NCI-H146 (cell line): Measurements from ENCODE around the gene PPBP.

Experiments
- DNase-seq: peaks from one replicate; lab custom pipeline; 2025; lab: John Stamatoyannopoulos, UW

The PPBP gene, protein sequence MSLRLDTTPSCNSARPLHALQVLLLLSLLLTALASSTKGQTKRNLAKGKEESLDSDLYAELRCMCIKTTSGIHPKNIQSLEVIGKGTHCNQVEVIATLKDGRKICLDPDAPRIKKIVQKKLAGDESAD

DNA sequence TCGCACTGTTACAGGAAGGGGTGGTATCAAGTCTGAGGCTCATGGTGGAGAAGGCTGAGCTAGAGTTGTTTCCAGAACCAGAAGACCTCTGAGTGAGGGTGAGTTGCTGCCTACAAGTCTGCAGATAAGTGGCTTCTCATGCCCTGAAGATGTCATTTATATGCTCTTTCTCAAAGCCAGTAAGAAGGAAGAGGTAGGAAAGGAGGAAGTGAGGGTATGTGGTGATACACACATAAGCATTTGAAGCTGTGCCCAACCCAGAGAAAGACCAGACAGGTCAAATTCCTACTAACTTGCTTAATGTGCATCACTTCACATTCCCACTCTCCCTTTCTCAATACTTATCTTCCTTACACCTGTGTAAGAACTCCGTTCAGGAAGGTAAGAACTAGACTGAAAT, at the start of gene PPBP:
TSS of gene PPBP (minus strand) at position 130 of the 400 bp plus-strand sequence. CDS start at position 43, 87 bp downstream.
- no peak for DNase-seq

- no peak for DNase-seq
Observed at GRCh38 chr4:74037076-74037955, 49.3 kb upstream of the PPBP start.

DNA sequence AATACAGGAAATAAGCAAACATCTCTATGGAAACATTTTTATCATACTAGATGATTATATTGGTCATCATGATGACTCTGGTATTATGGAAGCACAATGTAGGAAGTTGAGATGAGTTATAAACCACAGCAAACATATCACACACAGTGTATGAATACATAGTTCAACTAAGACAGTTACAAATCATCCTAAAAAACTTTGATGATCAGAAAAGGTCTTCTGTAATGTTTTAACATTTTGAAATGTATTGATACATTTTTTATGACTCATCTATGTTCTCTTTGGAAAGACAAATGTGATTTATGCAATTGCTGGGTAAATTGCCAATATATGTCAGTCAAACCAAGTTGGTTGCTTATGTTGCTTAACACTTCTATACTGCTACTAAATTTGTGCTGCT, 45.7 kb upstream of the PPBP start:
- DNase-seq: no peak

GRCh38 chr4:74032064-74032463, 44.1 kb upstream of the PPBP start:
- no peak for DNase-seq

DNA sequence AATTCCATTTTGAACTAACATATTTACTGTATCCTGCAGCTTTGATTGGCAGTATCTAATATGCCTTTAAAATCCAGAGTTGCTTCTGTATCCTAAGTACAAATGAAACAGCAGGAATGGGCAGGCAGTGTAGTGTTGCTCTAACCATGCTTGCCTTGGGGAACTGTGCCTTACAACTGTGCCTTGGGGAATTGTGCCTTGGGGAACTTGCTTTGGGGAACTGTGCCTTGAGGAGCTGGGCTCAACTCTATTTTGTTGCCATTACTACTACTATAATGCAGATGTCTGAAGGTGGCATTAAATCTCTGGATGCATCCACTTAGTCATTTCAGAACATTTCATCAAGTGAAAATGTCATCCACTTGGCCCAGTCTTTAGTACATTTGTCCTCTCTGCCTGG, 43.6 kb upstream of the PPBP start:
- no peak for DNase-seq

GRCh38 chr4:74030285-74030684, 42.3 kb upstream of the PPBP start:
- no peak for DNase-seq

DNA sequence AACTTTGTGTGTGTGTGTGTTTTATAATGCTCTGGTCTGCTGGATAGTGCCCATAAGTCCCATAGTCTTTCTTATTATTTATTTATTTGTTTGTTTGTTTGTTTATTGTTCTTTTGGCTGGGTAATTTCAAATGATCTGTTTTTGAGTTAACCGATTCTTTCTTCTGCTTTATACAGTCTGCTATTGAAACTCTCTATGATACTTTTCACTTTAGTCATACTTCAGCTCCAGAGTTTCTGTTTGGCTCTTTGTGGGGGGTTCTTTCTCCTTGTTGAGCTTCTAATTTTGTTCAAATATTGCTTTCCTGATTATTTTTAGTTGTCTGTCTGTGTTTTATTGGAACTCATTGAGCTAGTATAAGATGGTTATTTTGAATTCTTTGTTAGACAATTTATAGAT, 40.5 kb upstream of the PPBP start:
- no peak for DNase-seq

GRCh38 chr4:74023709-74024108, 35.7 kb upstream of the PPBP start:
- no peak for DNase-seq

DNA sequence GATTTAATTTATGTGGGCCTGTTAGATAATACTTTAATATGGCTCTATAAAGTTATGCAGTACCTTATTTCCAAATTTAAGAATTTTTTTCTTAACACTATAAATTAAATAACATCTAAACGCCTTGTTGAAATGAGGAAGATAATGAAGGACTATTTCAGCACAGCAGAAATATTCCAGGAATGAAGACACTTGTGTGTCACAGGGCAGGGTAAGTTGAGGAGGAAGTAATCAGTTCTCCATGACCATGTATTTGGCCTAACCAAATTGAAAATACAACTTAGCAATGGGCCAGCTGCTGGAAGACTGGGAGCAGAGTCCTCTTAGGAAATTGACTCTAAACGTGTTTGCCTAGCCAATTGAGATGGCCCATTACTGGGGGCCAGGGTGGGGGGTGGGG, 33.6 kb upstream of the PPBP start:
- no peak for DNase-seq

GRCh38 chr4:74018771-74019170, 30.8 kb upstream of the PPBP start:
- DNase-seq: no peak

DNA sequence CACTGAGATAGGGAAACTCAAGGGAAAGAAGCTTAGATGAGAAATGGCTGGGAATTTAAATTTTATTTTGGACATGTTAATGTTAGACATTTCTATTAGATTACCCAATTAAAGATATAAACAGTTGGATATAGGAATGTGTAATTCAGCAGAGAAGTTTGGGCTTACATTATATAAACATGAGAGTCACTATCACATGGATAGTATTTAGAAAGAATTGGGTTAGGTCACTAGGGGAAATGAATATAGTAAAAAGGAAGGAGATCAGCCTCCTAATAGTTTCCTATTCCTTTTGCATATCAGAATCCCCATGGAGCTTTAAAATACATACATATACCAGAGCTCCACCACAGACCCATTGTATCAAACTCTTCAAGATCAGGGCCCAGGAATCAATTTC, 30.1 kb upstream of the PPBP start:
- no peak for DNase-seq

DNA sequence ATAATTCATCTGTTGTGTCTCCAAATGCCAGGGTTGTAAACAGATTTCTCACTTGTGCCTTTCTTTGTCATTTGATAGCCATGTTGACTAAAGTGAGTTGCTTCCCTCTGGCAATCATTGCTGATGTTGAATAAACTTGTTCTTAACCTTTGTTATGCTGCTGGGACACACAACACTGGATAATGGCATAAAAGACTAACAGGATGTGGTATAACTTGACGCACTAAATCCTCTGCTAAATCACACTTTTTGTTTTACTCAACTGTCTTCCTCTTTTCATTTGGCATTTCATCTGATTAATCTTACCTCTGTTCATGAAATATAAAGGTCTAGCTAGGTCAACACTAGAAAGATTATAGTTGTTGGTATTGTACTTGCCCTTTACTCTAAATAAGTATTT, 28.1 kb upstream of the PPBP start:
- no peak for DNase-seq

GRCh38 chr4:74015126-74015780, 27.3 kb upstream of the PPBP start:
- no peak for DNase-seq

GRCh38 chr4:74014332-74014731, 26.3 kb upstream of the PPBP start:
- DNase-seq: no peak

GRCh38 chr4:74013264-74013663, 25.3 kb upstream of the PPBP start:
- DNase-seq: no peak

- no peak for DNase-seq
Observed at GRCh38 chr4:74012130-74012529, 24.1 kb upstream of the PPBP start.

DNA sequence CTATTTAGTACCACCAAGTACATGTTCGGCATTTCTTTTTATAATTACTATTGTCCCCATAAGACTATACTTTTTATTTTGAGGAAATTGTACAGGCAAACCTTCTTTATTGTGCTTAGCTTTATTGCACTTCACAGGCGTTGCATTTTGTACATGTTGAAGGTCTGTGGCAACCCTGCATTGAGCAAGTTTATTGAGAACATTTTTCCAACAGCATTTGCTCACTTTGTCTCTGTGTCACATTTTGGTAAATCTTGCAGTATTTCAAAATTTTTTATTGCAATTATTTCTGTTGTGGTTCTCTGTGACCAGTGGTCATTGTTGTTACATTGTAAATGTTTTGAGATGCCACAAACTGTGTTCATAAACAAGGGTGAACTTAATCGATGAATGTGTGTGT, 21.3 kb upstream of the PPBP start:
- no peak for DNase-seq

DNA sequence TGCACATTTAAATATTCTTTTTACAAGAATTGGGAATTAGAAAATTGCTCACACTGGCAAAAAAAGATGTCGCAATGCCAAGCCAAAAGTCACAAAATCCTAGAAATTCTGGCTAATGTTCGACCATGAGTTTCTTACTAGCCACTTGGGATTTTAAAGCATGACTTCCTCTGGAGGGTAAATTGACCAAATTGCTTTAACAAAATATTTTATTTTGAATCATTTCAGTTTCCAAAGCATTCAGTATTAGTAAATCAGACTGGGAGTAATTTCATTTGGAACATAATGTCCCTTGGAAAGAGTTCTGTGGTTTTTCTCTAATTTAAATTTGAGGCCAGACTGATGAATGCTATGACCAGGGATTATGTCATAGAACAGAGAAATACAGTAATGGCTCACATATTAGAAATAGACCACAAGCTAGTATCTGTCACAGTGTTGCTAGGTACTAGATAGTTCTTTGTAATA, 18.1 kb upstream of the PPBP start:
- no peak for DNase-seq

DNA sequence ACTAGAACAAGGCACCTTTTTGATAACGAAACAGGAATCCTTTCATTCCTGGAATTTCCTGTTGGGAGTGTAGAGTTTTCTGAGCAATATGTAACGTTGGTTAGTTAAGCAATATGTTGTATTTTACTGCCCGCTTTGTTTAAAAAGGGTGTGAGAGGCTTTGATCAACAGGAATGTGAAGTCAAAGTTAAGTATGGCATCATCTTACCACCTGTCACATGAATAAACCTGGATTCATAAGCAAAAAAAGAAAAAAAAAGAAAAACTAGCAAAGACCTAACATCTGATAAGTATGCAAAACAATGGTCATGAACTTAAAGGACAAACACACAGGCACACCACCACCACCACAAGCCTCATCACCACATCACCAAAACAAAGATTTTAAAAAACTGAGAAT, 17.5 kb upstream of the PPBP start:
- DNase-seq: no peak

DNA sequence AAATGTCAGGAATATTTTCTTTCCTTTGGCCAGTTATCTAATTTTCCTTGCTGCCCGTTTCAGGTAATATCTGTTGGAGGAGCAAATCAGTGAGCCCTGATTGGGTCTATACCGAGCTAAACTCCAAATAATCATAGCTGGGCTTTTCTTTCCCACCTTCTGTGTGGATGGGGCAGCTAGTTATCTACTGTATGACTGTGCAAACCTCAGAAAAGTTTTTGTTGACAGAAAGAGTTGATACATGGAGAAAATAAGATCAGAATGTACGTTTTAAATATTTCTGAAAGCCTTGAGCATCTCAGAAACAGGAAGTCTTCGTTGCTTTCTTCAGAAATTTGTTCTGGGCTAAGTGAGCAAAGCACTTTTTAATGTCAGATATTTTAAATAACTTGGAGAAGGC, 16.7 kb upstream of the PPBP start:
- DNase-seq: no peak

GRCh38 chr4:74000301-74000700, 12.3 kb upstream of the PPBP start:
- DNase-seq: no peak

DNA sequence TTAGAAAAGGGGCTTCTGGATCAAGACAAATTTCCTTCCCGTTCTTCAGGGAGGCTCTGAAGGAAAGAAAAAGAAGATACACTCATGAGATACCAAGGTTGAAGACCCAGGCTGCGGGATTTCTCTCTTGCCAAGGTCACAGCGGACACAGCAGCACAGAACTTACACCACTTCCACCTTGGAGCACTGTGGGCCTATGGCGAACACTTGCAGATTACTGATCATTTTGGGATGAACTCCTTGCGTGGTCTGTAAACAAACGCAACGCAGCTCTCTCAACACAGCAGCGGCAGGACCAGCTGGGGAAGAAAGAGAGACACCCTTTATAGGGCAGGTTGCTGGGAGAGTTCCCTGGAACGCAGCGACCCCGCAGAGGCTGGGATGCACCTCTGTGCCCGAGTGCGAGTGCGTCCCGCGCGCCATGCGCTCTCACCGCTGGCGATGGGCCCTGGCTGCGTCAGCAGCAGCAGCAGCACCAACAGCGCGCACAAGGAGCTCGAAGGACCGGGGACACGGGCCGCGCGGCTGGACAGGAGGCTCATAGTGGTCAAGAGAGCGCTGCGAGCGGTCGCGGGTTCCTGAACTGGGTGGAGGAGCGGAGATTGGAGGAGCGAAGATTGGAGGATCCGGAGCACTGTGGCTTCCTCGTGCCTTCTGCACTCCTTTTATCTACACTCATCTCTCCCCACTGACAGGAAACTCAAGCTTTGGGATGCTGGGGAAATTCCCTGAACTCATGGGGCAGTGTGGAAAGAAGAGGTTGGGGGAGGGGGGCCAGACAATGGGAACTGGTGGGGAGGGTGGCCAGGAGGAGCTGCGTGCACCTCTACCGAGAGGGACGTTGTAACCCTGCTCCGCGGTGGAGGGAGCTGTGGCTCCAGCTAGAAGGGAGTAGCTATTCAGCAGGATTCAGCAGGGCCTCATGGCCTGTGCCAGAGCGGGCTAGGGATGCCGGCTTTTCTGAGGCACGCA, 10.3 kb upstream of the PPBP start, which contains the start of gene CXCL5:
TSS of gene CXCL5 (minus strand) at position 638 of the 972 bp plus-strand sequence. CDS start at position 542, 96 bp downstream.
- DNase-seq: no peak
